ENCODE data around the gene MECP2.

GRCh38 chrX:154036513-154036912 lies 61.0 kb downstream of the MECP2 start:
- TF ChIP-seq CTCF (IDR thresholded peaks at IDR 0.05): no peak
- TF ChIP-seq EZH2 (IDR thresholded peaks at IDR 0.05): no peak
- TF ChIP-seq EZH2phosphoT487 (IDR thresholded peaks at IDR 0.05): no peak

Measured in neural progenitor cell (in vitro differentiated cells).